HCEC 1CT (cell line): ENCODE results near the gene LAMA4.
A peak's percentile ranks its signal among the peaks of the same experiment; 100 is the strongest.

Experiments used
- DNase-seq: peaks from one replicate; pipeline ENCODE4 v3.0.0-alpha.2; 2017

Gene LAMA4

GRCh38 chr6:112235956-112236355, 18.4 kb downstream of the LAMA4 start:
- peak; percentile 76 for DNase-seq

- peak; percentile 48 for DNase-seq
These were observed 19.8 kb downstream of the LAMA4 start for GRCh38 chr6:112234601-112235000.

GRCh38 chr6:112233847-112234246, 20.5 kb downstream of the LAMA4 start:
- peak; percentile 95 for DNase-seq

- DNase-seq, result peak; percentile 76
These were observed 21.5 kb downstream of the LAMA4 start for GRCh38 chr6:112232845-112233256.

GRCh38 chr6:112231594-112232060, 22.7 kb downstream of the LAMA4 start:
- peak; percentile 80 for DNase-seq

GRCh38 chr6:112231164-112231563, 23.2 kb downstream of the LAMA4 start:
- no peak for DNase-seq

GRCh38 chr6:112228480-112229332, 25.7 kb downstream of the LAMA4 start:
- DNase-seq, result no peak

- DNase-seq, result peak; percentile 51
These were observed 26.4 kb downstream of the LAMA4 start for GRCh38 chr6:112227992-112228391.

- peak; percentile 66 for DNase-seq
These were observed 27.0 kb downstream of the LAMA4 start for GRCh38 chr6:112227411-112227810.

GRCh38 chr6:112225691-112226090, 28.7 kb downstream of the LAMA4 start:
- peak; percentile 35 for DNase-seq

- DNase-seq, result no peak
These were observed 30.3 kb downstream of the LAMA4 start for GRCh38 chr6:112224088-112224487.

- DNase-seq, result peak; percentile 95
These were observed 31.1 kb downstream of the LAMA4 start for GRCh38 chr6:112223070-112223861.

GRCh38 chr6:112221981-112222852, 32.1 kb downstream of the LAMA4 start:
- DNase-seq, result peak; percentile 90

- no peak for DNase-seq
These were observed 32.8 kb downstream of the LAMA4 start for GRCh38 chr6:112221561-112221960.

- DNase-seq, result no peak
These were observed 35.8 kb downstream of the LAMA4 start for GRCh38 chr6:112218563-112218962.

- peak; percentile 95 for DNase-seq
These were observed 37.5 kb downstream of the LAMA4 start for GRCh38 chr6:112216662-112217551.

GRCh38 chr6:112215488-112216284, 38.7 kb downstream of the LAMA4 start:
- DNase-seq, result no peak

- DNase-seq, result no peak
These were observed 39.6 kb downstream of the LAMA4 start for GRCh38 chr6:112214739-112215269.

- no peak for DNase-seq
These were observed 43.5 kb downstream of the LAMA4 start for GRCh38 chr6:112210852-112211251.

GRCh38 chr6:112209131-112209530, 45.2 kb downstream of the LAMA4 start:
- no peak for DNase-seq

- no peak for DNase-seq
These were observed 46.6 kb downstream of the LAMA4 start for GRCh38 chr6:112207776-112208175.
